Measurements from ENCODE around the gene GLI1. TPM values are rescaled to one million over a fixed set of nuclear protein-coding genes. Genes with fewer than 3 reads are reported as not detected.

GLI1 gene
- total RNA-seq, 4 donors from 2014 or later = 0.09 to 0.60 (median 0.19) TPM; not detected in 1

- ATAC-seq (ENCODE audit: low FRiP score) (no peak), DNase-seq (ENCODE audit: low spot score) (no peak)
- no peak for TF ChIP-seq CTCF (IDR thresholded peaks at IDR 0.05)
Observed at GRCh38 chr12:57467212-57467874, 7.8 kb downstream of the GLI1 start.

GRCh38 chr12:57467915-57468314 is 8.3 kb downstream of the GLI1 start:
- ATAC-seq (ENCODE audit: low FRiP score) (no peak), DNase-seq (ENCODE audit: low spot score) (no peak)
- TF ChIP-seq CTCF (IDR thresholded peaks at IDR 0.05) = no peak

GRCh38 chr12:57469296-57470164 is 9.9 kb downstream of the GLI1 start:
- no peak for ATAC-seq (ENCODE audit: low FRiP score)
- DNase-seq (ENCODE audit: low spot score) = no peak
- no peak for TF ChIP-seq CTCF (IDR thresholded peaks at IDR 0.05)

GRCh38 chr12:57470286-57470969 is 10.8 kb downstream of the GLI1 start:
- no peak for TF ChIP-seq CTCF (IDR thresholded peaks at IDR 0.05)
- ATAC-seq (ENCODE audit: low FRiP score) (no peak), DNase-seq (ENCODE audit: low spot score) (no peak)

- no peak for TF ChIP-seq CTCF (IDR thresholded peaks at IDR 0.05)
- ATAC-seq (ENCODE audit: low FRiP score) (no peak), DNase-seq (ENCODE audit: low spot score) (no peak)
Observed at GRCh38 chr12:57470970-57471656, 11.5 kb downstream of the GLI1 start.

GRCh38 chr12:57471661-57472060 is 12.1 kb downstream of the GLI1 start:
- TF ChIP-seq CTCF (IDR thresholded peaks at IDR 0.05) = no peak
- no peak for ATAC-seq (ENCODE audit: low FRiP score)

More at GRCh38 chr12:57471661-57472060, 12.1 kb downstream of the GLI1 start:
- no peak for DNase-seq (ENCODE audit: low spot score)
